ENCODE data around the gene LAMA5.

The LAMA5 gene

GRCh38 chr20:62368392-62368975 lies 1.4 kb upstream of the LAMA5 start:
- no peak for TF ChIP-seq TAF1 (IDR thresholded peaks at IDR 0.05; ENCODE audit: borderline replicate concordance, insufficient read depth, low read length)

GRCh38 chr20:62367633-62368391 lies 700 bp upstream of the LAMA5 start:
- TF ChIP-seq REST (IDR thresholded peaks at IDR 0.05; ENCODE audit: insufficient read depth in 1 of 2, low read depth in 2 of 2, low read length in 2 of 2): no peak
- TF ChIP-seq POLR2AphosphoS5 (IDR thresholded peaks at IDR 0.05; ENCODE audit: low read depth, low read length): no peak
- no peak for TF ChIP-seq SIN3A (IDR thresholded peaks at IDR 0.05; ENCODE audit: borderline replicate concordance, insufficient read depth, low read length)
- no peak for TF ChIP-seq TAF1 (IDR thresholded peaks at IDR 0.05; ENCODE audit: borderline replicate concordance, insufficient read depth, low read length)
- no peak for TF ChIP-seq FOXP2 (optimal IDR thresholded peaks at IDR 0.05; ENCODE audit: borderline replicate concordance, extremely low read depth, extremely low read length, insufficient read depth)

- TF ChIP-seq REST (IDR thresholded peaks at IDR 0.05; ENCODE audit: insufficient read depth in 1 of 2, low read depth in 2 of 2, low read length in 2 of 2): no peak
These were observed 559 bp downstream of the LAMA5 start for GRCh38 chr20:62366370-62367135.

GRCh38 chr20:62365814-62366369 lies 1.2 kb downstream of the LAMA5 start:
- TF ChIP-seq REST (IDR thresholded peaks at IDR 0.05; ENCODE audit: insufficient read depth in 1 of 2, low read depth in 2 of 2, low read length in 2 of 2) (no peak), TAF1 (IDR thresholded peaks at IDR 0.05; ENCODE audit: borderline replicate concordance, insufficient read depth, low read length) (0 out of 2 replicates have a peak, but pooled peaks have one; percentile 49), SIN3A (IDR thresholded peaks at IDR 0.05; ENCODE audit: borderline replicate concordance, insufficient read depth, low read length) (peak; percentile 78; the same call in 1 of the 2 replicates), FOXP2 (optimal IDR thresholded peaks at IDR 0.05; ENCODE audit: borderline replicate concordance, extremely low read depth, extremely low read length, insufficient read depth) (no peak)

DNA sequence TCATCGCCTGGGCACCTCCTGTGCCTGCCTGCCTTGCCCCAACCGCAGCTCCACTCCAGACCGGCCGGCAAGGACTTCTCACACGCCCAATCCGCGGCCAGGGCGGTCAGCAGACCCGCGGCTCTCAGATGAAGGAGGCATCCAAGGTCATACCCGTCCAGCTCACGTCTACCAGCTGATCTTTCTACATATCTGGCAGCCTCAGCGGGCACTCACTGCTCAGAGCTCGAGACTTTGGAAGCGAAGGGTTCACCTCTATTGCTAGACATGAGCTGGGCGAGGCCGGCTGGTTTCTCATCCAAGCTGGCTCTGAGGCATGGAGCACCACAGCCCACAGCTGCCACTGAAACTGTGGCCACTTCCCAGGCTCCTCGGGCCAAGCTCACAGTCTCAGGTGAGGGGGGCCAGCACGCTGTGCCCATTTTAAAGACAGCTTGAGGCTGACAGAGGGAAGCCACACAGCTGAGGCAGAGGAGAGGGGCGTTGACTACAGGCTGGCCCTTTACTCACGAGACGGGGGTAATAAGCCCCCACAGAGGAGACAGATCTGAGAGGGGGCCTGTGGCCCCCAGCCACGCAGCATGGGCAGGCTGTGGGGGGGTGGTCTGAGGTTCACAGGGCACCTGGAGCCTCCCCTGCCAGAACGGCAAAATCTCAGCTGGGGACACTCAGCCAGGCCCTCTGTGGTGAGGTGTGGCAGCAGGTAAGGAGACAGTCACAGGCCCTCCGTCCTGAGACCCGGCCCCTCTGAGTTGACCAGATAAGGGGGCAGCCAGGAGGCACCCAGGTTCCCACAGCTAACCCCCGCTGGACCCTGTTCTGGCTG lies 2.0 kb downstream of the LAMA5 start:
- TF ChIP-seq FOXP2 (optimal IDR thresholded peaks at IDR 0.05; ENCODE audit: borderline replicate concordance, extremely low read depth, extremely low read length, insufficient read depth) (no peak), POLR2AphosphoS5 (IDR thresholded peaks at IDR 0.05; ENCODE audit: low read depth, low read length) (no peak), REST (IDR thresholded peaks at IDR 0.05; ENCODE audit: insufficient read depth in 1 of 2, low read depth in 2 of 2, low read length in 2 of 2) (no peak), TAF1 (IDR thresholded peaks at IDR 0.05; ENCODE audit: borderline replicate concordance, insufficient read depth, low read length) (no peak), SIN3A (IDR thresholded peaks at IDR 0.05; ENCODE audit: borderline replicate concordance, insufficient read depth, low read length) (no peak)

Data from PFSK-1 (cell line).